ENCODE data around the gene SLC9A8. TPM values are rescaled to one million over a fixed set of nuclear protein-coding genes. Genes with fewer than 3 reads are reported as not detected.
A peak's percentile ranks its signal among the peaks of the same experiment; 100 is the strongest.

Gene SLC9A8
- total RNA-seq, 1 experiment from 2014 or later, result 7.5 TPM

- Mint-ChIP-seq H3K27me3 (ENCODE audit: low read depth) (peaks cover 1% of the 10 kb centered on the region), H3K4me1 (peaks cover 19 to 38% of the 10 kb centered on the region in 2 experiments), H3K27ac (peak overlapping the region in 2 of 3 experiments; percentile 49 to 66; a peak in 3 of 7 replicates), H3K9me3 (no peaks in the 10 kb centered on the region; a peak in 1 of 5 replicates), H3K4me3 (no peak overlapping the region), H3K36me3 (ENCODE audit: insufficient read depth in 1 of 3, low read depth in 3 of 3) (peaks cover 0 to under 1% (median 0%) of the 10 kb centered on the region in 3 experiments; a peak in 2 of 7 replicates)
- Histone ChIP-seq H2BK5ac (ENCODE audit: insufficient read length, low read length) (no peak overlapping the region), H3K9me3 (ENCODE audit: control insufficient read depth, low read depth, low read length) (no peaks in the 10 kb centered on the region), H3K23me2 (ENCODE audit: insufficient read length, low read depth, low read length, poor library complexity, severe bottlenecking) (no peaks in the 10 kb centered on the region), H4K8ac (replicated peaks; ENCODE audit: insufficient read length, low read depth, low read length) (no peak overlapping the region), H3K4me2 (ENCODE audit: insufficient read depth, insufficient read length, low read length) (no peak overlapping the region), H3K56ac (ENCODE audit: insufficient read length, low read depth, low read length) (no peak overlapping the region), H3K27me3 (ENCODE audit: insufficient read depth, low read length) (no peaks in the 10 kb centered on the region), H3K79me2 (ENCODE audit: insufficient read depth, low read length) (no peaks in the 10 kb centered on the region), H2BK120ac (ENCODE audit: low read depth, low read length, poor library complexity, severe bottlenecking) (no peak overlapping the region), H4K20me1 (ENCODE audit: control insufficient read depth, insufficient read depth, insufficient read length) (no peaks in the 10 kb centered on the region), H3K9ac (ENCODE audit: extremely low read depth, insufficient read length, low read length) (no peak overlapping the region), H3T11ph (ENCODE audit: low read length) (no peak overlapping the region), H3K4ac (ENCODE audit: low read depth, low read length) (no peak overlapping the region), H2AK5ac (ENCODE audit: insufficient read length, low read length) (no peak overlapping the region), H3K23ac (ENCODE audit: insufficient read length, low read depth, low read length) (no peak overlapping the region), H3K79me1 (ENCODE audit: insufficient read depth, low read depth, low read length, poor library complexity, severe bottlenecking) (no peaks in the 10 kb centered on the region), H4K91ac (ENCODE audit: insufficient read length, low read depth, low read length) (no peak overlapping the region), H3K18ac (ENCODE audit: insufficient read length, low read depth, low read length) (no peak overlapping the region), H3K14ac (ENCODE audit: insufficient read depth, low read length) (no peak overlapping the region), H4K5ac (ENCODE audit: insufficient read length, low read depth, low read length) (no peak overlapping the region), H2BK15ac (ENCODE audit: low read depth, low read length) (no peak overlapping the region), H2BK20ac (ENCODE audit: low read depth, low read length, poor library complexity, severe bottlenecking) (no peak overlapping the region), H2AFZ (ENCODE audit: low read length) (no peak overlapping the region), H2BK12ac (ENCODE audit: insufficient read length, low read depth, low read length) (no peak overlapping the region), H3K4me1 (ENCODE audit: insufficient read depth, low read length) (no peaks in the 10 kb centered on the region), H3K27ac (ENCODE audit: insufficient read length, low read depth, low read length) (no peak overlapping the region)
- DNase-seq, result no peak
- TF ChIP-seq CTCF (conservative IDR thresholded peaks at IDR 0.05), result no peak
- no CpG with 5 or more reads among the region's 12 CpGs for WGBS (ENCODE audit: extremely low coverage, insufficient read length, low lambda C conversion rate)
Observed at GRCh38 chr20:49893242-49894072, 80.8 kb downstream of the SLC9A8 start.

All from H9 (cell line).